Osteoblast (primary cell): ENCODE results near the gene SNX10. TPM values are rescaled to one million over a fixed set of nuclear protein-coding genes. Genes with fewer than 3 reads are reported as not detected.

Experiments
- DNase-seq: peaks from one replicate; pipeline ENCODE4 v3.0.0; 2011; ENCODE audit warnings: low spot score, mixed read lengths; ENCODE audit not compliant: insufficient read length; ENCODE audit errors: missing footprints
- H2AFZ ChIP-seq: 2 replicates; pipeline ENCODE4 v1.6.0; 2011; ENCODE audit warnings: mild to moderate bottlenecking, low read length
- H3K27ac ChIP-seq: 2 replicates; pipeline ENCODE4 v1.5.1; 2011; ENCODE audit warnings: mild to moderate bottlenecking, low read depth, low read length, moderate library complexity
- H3K27me3 ChIP-seq: 2 replicates; pipeline ENCODE4 v1.6.0; 2012; ENCODE audit warnings: mild to moderate bottlenecking, control low read depth, inconsistent platforms, low read length, moderate library complexity; ENCODE audit not compliant: insufficient read depth
- H3K36me3 ChIP-seq: 2 replicates; pipeline ENCODE4 v1.5.1; 2011; ENCODE audit warnings: mild to moderate bottlenecking, low read length, control low read depth, moderate library complexity; ENCODE audit not compliant: insufficient read depth
- H3K4me1 ChIP-seq: 2 replicates; pipeline ENCODE4 v1.5.1; 2011; ENCODE audit warnings: mild to moderate bottlenecking, low read length, control low read depth, moderate library complexity; ENCODE audit not compliant: insufficient read depth
- H3K4me2 ChIP-seq: 2 replicates; pipeline ENCODE4 v1.6.0; 2011; ENCODE audit warnings: mild to moderate bottlenecking, low read length; ENCODE audit not compliant: insufficient read depth
- H3K4me3 ChIP-seq: fragments of 200-600 bp; sonication (generic); 3 replicates; pipeline ENCODE4 v1.5.1; 2012; ENCODE audit warnings: mild to moderate bottlenecking, low read length, inconsistent platforms; ENCODE audit not compliant: insufficient read depth
- H3K79me2 ChIP-seq: 2 replicates; pipeline ENCODE4 v1.6.0; 2012; ENCODE audit warnings: mild to moderate bottlenecking, low read length, control low read depth, inconsistent platforms; ENCODE audit not compliant: insufficient read depth
- H3K9me3 ChIP-seq: 2 replicates; pipeline ENCODE4 v1.5.1; 2011; ENCODE audit warnings: low read depth, low read length, control low read depth
- H4K20me1 ChIP-seq: 2 replicates; pipeline ENCODE4 v1.6.0; 2012; ENCODE audit warnings: mild to moderate bottlenecking, low read length, control low read depth; ENCODE audit not compliant: insufficient read depth
- total RNA-seq: library from RNA; depleted of rRNA; stranded (reverse); fragments of >200 nt; gene quantifications from 2 replicates; pipeline ENCODE4 v1.2.3, GENCODE V29; 2012
- TF ChIP-seq, protein P1 (sequence below): IDR thresholded peaks from 2 replicates; pipeline ENCODE4 v1.5.1; 2011; ENCODE audit warnings: mild to moderate bottlenecking, low read depth, low read length, moderate library complexity; ENCODE audit errors: extremely low read depth

Gene SNX10
- total RNA-seq, 1 donor: 0.72 TPM

DNA sequence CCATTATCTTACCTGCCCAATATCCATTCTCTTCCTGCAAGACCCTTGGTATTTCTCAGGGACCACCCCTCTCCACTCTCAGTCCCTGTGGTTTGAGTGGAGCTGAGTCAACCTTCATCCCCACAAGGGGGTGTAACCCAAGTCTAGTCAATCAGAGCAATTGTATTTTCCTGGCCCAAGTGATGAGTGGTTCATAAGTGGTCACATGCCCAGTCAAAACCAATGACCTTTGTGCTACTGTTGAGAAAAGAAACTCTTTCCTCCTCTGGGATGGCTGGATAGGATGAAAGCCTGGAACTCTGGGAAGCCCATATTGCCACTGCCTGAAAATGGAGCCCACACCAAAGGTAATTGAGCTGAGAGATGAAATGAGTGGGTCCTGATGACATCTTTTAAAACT, 93.6 kb downstream of the SNX10 start:
- TF ChIP-seq, protein P1, sequence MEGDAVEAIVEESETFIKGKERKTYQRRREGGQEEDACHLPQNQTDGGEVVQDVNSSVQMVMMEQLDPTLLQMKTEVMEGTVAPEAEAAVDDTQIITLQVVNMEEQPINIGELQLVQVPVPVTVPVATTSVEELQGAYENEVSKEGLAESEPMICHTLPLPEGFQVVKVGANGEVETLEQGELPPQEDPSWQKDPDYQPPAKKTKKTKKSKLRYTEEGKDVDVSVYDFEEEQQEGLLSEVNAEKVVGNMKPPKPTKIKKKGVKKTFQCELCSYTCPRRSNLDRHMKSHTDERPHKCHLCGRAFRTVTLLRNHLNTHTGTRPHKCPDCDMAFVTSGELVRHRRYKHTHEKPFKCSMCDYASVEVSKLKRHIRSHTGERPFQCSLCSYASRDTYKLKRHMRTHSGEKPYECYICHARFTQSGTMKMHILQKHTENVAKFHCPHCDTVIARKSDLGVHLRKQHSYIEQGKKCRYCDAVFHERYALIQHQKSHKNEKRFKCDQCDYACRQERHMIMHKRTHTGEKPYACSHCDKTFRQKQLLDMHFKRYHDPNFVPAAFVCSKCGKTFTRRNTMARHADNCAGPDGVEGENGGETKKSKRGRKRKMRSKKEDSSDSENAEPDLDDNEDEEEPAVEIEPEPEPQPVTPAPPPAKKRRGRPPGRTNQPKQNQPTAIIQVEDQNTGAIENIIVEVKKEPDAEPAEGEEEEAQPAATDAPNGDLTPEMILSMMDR: no peak
- no peak for DNase-seq
- H3K4me1 ChIP-seq: no peaks in the 10 kb centered on the region
- H3K9me3 ChIP-seq: no peaks in the 10 kb centered on the region
- no peak overlapping the region for H3K4me3 ChIP-seq
- H3K27ac ChIP-seq: no peak overlapping the region
- no peak overlapping the region for H3K4me2 ChIP-seq
- H2AFZ ChIP-seq: no peak overlapping the region
- peaks cover 8% of the 10 kb centered on the region for H3K27me3 ChIP-seq
- H3K79me2 ChIP-seq: no peaks in the 10 kb centered on the region
- no peaks in the 10 kb centered on the region for H4K20me1 ChIP-seq
- H3K36me3 ChIP-seq: no peaks in the 10 kb centered on the region

DNA sequence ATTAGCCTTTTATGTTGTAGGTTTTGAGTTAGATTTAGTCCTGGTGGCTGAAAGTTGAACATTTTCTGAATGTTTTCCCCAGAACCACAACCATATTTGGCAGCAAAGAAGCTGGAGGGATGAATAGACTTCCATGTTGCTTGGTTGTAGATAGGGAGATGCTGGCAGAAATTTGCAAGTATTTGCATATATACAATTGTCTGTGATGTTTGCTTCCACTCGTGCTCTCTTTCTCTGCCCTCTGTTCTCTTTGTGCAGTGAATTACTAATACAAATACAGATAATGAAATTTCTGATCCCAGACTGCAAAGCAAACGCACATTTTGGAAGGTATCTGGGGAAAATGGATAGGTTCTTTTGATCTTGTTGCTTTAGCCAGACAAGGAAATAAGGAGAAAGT, 96.1 kb downstream of the SNX10 start:
- Histone ChIP-seq H3K9me3 (no peaks in the 10 kb centered on the region), H3K27me3 (peaks cover 10% of the 10 kb centered on the region), H2AFZ (no peak overlapping the region), H3K79me2 (no peaks in the 10 kb centered on the region), H3K4me2 (no peak overlapping the region), H4K20me1 (no peaks in the 10 kb centered on the region), H3K4me3 (no peak overlapping the region), H3K4me1 (no peaks in the 10 kb centered on the region), H3K27ac (no peak overlapping the region), H3K36me3 (no peaks in the 10 kb centered on the region)
- DNase-seq: no peak
- TF ChIP-seq, protein P1: no peak

GRCh38 chr7:26388256-26388655, 96.6 kb downstream of the SNX10 start:
- no peak overlapping the region for H3K27ac ChIP-seq
- H3K27me3 ChIP-seq: peaks cover 10% of the 10 kb centered on the region
- H3K4me2 ChIP-seq: no peak overlapping the region
- no peaks in the 10 kb centered on the region for H3K79me2 ChIP-seq
- no peaks in the 10 kb centered on the region for H3K4me1 ChIP-seq
- no peaks in the 10 kb centered on the region for H4K20me1 ChIP-seq
- TF ChIP-seq, protein P1: no peak
- DNase-seq: no peak
- no peaks in the 10 kb centered on the region for H3K36me3 ChIP-seq
- no peaks in the 10 kb centered on the region for H3K9me3 ChIP-seq
- no peak overlapping the region for H3K4me3 ChIP-seq
- H2AFZ ChIP-seq: no peak overlapping the region

DNA sequence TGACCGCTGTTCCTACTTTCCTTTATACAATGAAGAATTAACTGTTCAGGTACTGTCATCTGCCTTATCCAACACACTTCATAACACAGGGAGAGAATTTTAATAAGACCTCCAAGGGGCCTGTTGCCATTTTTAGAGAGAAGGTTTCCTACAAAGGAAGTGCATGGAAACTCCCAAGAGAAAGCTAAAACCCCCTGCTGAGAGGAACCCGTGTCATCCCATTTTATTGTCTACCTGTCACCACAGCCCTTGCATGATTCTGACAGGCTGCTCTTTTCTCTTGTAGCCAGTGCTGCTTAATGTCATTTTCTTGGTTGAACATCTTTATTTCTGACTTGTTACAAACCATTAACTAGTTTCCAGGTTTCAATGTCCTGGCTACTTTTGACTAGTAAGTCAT, 98.4 kb downstream of the SNX10 start:
- peaks cover 10% of the 10 kb centered on the region for H3K27me3 ChIP-seq
- TF ChIP-seq, protein P1: no peak
- H3K79me2 ChIP-seq: no peaks in the 10 kb centered on the region
- no peak overlapping the region for H2AFZ ChIP-seq
- no peak for DNase-seq
- no peaks in the 10 kb centered on the region for H4K20me1 ChIP-seq
- H3K36me3 ChIP-seq: no peaks in the 10 kb centered on the region
- H3K4me3 ChIP-seq: no peak overlapping the region
- H3K9me3 ChIP-seq: no peaks in the 10 kb centered on the region
- H3K4me2 ChIP-seq: no peak overlapping the region
- no peak overlapping the region for H3K27ac ChIP-seq
- H3K4me1 ChIP-seq: no peaks in the 10 kb centered on the region
